GM12801 (cell line): ENCODE data around the gene PDE4C.

Experiments
- TF ChIP-seq, protein P1 (sequence below): IDR thresholded peaks from one replicate; pipeline ENCODE4 v1.5.1; 2011; ENCODE audit warnings: control low read depth; ENCODE audit not compliant: insufficient read length; ENCODE audit errors: extremely low read depth

PDE4C gene

DNA sequence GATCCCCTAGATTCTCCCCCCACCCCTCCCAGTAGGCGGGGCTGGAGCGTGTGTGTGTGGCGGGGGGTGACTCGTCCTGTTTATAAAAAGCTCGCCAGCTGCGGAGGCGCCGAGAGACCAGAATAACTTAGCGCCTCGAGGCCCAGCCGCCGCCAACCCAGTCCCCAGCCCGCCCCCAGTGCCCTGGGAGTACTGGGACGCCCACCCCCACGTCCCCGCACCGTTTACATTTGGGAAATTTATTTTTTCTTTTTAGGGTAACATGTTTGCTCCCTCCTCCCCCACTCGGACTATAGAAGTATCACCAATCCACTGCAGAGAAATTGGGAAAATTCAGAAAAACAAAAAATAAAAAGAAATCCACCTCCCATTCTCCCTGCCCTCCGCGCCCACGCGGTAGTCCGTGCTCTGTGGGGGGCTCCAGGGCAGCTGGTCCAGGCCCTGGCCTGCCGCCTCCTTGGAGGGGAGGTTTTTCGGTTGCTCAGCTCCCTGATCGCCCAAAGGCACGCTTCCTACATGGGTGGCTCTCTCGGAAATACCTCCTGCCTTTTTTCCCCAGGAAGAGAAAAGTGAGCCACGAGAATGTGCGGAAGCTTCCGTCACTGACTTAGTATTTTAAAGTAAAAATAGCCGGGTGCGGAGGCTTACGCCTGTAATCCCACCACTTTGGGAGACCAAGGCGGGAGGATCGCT, 20.9 kb downstream of the PDE4C start:
- TF ChIP-seq, protein P1, sequence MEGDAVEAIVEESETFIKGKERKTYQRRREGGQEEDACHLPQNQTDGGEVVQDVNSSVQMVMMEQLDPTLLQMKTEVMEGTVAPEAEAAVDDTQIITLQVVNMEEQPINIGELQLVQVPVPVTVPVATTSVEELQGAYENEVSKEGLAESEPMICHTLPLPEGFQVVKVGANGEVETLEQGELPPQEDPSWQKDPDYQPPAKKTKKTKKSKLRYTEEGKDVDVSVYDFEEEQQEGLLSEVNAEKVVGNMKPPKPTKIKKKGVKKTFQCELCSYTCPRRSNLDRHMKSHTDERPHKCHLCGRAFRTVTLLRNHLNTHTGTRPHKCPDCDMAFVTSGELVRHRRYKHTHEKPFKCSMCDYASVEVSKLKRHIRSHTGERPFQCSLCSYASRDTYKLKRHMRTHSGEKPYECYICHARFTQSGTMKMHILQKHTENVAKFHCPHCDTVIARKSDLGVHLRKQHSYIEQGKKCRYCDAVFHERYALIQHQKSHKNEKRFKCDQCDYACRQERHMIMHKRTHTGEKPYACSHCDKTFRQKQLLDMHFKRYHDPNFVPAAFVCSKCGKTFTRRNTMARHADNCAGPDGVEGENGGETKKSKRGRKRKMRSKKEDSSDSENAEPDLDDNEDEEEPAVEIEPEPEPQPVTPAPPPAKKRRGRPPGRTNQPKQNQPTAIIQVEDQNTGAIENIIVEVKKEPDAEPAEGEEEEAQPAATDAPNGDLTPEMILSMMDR: no peak

DNA sequence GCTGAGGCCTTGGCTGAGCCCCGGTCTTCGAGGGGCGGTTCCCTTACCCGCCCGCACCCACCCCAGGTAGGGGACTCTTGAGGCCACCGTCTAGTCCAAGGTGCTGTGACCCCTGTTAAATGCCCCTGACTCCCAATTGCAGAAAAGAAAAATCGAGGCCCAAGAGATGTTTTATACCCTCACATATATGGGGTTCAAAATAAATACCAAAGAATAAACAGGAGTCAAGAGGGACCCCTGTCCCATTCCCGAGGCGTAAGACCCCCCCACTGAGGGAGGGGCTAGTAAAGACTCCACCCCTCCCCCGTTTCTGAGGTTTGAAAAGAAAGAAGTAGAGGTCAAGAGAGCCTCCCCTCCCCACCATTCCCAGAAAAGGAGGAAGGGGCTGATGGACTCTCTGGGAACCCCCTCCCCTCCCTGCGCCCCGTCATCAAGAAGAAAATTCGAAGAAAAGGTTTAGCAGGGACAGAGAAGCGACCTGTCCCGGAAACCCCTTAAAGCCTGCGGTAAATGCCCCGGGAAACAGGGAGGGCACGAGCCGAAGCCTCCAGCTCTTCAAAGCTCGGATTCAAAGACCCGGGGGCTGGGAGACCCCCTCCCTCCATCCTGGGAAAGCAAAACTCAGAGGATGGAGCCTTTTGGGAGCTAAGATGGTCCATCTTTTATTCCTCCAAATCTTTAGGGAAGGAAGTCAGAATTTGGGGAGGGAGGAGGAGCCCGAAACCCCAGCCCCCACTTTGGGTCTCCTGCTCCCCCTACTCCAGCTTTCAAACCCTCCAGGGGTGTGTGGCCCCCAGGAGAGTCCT, 21.6 kb downstream of the PDE4C start:
- TF ChIP-seq, protein P1: no peak

DNA sequence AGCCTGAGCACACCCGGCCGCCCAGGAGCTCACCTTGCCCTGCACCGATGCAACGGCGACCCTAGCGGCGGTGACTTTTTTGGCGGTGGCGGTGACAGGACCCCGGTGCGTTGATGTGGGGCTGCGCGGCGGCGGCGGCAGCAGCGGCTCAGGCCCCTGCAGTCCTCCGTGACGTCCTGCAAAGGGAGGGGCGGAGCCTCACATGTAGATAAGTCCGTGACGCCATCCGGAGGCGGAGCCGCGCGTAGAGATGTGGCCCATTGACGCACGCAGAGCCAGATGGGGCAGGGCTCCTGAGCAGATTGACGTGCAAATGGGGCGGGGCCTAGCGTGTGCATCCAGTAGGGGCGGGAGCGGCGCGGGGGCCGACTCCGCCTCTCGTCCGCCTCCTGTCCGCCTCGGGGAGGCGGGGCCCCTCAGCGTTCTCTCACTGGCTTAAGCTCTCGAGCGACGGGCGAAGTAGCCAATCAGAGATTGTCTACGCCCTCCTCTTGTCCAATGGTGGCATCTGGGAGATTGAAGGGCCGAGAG, 22.3 kb downstream of the PDE4C start, which contains the start of gene RAB3A:
RAB3A (minus strand) TSS at position 180 of the 531 bp plus-strand sequence. CDS start 1,302 bp downstream, outside the sequence.
- TF ChIP-seq, protein P1: no peak

DNA sequence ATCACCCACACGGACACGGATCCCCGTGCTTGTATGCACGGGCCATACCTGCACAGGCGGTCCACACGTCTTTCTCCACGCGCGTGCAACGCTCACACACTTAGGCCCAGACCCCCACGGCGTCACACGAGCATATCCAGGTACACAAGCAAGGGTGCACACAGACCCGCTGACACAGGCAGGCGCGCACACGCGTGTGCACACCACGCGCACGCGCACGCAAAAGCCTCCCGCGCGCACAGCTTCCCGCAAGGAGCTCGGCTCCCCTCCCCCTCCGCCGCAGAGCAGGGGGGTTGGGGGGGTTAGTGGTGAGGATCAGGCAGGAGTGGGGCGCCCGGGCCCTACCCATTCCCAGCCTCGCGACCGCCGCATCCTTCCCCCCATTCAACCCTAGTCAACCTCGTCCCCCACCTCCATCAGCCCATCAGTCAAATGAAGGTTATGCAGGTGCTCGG, 22.8 kb downstream of the PDE4C start:
- TF ChIP-seq, protein P1: no peak

DNA sequence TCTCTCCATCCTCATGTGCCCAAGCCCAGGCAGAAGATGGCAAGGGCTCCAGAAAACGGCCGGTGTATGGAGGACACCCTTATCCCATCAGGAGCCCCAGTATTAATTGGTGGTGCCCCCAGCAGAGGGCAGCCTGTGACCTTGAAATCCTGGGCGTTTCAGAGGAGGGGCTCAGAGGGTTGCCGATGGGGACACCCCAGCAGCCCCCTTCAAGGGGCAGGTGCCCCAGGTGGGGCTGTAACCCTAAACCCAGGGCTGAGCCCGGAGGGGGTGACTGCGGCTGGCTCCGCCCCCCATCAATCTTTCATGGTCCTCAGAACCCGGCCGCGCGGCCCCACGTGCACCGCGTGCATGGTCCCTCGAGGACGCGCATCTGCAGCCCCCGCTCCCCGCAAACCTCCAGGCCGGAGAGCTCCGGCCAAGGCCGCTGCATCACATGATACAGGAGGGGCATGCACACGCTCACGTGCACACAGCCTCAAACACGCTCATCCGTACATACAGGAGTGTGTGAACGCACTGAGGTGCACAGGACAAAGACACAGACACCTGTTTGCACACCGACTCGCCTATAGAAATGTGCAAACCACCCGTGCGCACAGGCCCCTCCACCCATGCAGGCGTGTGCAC, 23.3 kb downstream of the PDE4C start:
- TF ChIP-seq, protein P1: no peak

DNA sequence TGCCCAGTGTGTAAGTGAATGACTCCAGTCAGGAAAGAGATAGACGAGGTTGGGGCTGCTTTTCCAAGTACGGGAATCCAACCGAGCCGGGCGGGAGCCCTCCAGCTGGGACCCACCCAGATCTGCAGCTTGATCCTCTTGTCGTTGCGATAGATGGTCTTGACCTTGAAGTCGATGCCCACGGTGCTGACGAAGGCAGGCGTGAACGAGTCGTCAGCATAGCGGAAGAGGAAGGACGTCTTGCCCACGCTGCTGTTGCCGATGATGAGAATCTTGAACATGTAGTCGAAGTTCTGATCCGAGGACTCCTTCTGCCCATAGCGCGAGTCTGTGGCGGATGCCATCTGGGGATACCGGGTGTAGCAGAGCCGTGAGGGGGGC, 23.9 kb downstream of the PDE4C start:
- TF ChIP-seq, protein P1: no peak

DNA sequence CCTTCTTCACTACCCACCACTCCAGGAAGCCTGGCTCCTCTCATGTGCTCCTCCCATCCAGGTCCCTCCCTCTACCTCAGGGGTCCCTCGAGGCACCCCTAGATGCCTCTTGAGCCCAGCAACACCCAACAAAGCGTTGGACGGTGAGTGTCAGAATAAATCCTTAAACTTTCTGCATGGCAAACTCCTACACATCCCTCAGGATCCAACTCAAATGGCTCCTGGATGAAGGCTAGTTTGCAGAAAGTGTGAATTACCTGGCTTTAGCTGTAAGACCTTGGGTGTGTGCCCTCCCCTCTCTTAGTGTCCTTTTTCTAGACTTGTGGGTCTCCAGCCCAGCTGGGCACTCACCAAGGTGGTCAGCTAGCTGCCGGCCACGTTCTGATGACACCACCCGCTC, 27.9 kb downstream of the PDE4C start:
- TF ChIP-seq, protein P1: no peak
